HG02885 (cell line): Measurements from ENCODE around the gene SLC16A7.

ENCODE experiments used
- ATAC-seq: cut with Tn5 transposase; IDR thresholded peaks from one replicate; pipeline ENCODE4 v1.9.1; 2021; ENCODE audit warnings: mild to moderate bottlenecking; ENCODE audit not compliant: unreplicated experiment, poor library complexity

The SLC16A7 gene

DNA sequence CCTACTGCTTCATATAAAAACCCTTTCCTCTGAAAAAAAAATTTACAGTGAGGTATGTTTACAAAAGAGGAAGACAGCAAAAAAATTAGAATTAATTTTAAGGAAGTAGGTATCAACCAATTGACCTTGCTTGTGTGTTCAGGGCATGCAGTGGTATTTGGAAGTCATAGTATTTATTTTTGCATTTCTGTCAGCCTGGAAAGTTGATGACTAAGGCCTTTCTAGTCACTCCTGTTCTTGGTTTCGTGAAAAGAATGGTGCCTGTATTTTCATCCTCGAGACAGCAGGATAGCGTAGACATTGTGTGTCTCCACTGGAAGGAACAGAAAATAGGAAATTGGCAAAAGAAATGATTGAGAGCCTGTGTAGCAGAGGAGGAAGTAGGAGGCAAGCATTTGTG is 24.5 kb downstream of the SLC16A7 start:
- ATAC-seq, result peak; percentile 51

DNA sequence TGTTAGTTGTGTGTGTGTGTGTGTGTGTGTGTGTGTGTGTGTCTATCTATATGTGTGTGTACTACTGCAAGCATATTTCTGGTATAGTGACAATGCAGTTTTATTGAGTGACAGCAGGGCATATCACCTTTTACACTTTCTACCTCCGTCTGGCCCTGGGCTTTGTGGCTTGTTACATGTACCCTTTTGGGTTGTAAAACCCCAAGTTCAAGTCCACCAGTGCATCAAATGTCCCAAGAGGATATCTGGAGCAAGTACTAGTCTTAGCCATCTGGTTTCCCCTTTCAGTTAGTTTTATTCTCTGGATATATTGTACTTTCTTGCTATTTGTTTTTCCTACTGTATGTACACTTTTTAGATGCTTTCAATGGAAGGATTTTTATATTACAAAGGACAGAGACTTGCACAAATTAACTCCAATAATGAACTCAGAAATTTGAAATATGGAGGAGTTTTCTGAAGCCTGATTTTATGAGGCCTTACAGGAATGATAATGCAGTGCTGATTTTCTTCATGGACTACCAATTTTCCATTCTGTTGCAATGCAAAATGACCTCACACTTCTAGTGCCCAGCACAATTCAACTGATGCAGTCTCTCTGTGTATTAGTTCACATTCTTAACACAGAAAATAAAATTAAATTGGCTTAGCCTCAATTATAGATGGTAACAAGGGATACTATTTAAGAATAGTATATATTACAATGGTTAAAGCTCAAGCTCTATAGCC is 29.1 kb downstream of the SLC16A7 start:
- ATAC-seq, result no peak

DNA sequence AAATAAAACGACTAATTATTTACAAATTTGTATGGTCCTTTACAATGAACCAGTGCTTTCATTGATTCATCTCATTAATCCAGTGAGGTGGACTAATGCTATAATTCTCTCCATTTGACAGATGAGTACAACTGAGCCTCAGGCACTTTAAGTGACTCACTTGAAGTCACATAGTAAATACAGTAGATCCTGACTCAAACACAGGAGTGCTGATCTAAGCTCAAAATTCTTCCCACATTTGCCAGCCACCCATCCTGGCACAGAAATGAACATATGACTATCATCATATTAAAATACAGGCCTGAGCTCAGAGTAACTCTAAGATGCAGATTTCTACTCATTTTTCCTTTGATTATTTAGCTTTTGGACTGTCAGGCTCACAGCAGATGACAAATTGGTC is 30.6 kb downstream of the SLC16A7 start:
- no peak for ATAC-seq

DNA sequence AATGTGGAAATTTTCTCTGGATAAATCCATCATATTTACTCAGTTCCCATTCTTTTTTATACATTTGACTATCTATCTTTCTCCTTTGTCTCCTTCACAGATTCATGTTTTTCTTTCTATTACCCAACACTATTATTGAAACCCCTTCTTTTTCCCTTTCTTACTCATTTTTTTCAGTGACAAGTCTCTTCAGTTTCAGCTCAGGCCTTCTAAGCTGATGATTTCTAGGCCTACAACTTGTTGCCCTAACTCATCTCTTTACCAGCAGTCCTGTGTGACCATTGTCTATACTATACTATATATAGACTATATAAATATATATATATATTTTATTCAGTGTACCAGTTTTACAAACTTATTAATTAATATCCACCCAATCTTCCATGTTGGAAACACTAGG is 31.8 kb downstream of the SLC16A7 start:
- ATAC-seq, result peak; percentile 59

DNA sequence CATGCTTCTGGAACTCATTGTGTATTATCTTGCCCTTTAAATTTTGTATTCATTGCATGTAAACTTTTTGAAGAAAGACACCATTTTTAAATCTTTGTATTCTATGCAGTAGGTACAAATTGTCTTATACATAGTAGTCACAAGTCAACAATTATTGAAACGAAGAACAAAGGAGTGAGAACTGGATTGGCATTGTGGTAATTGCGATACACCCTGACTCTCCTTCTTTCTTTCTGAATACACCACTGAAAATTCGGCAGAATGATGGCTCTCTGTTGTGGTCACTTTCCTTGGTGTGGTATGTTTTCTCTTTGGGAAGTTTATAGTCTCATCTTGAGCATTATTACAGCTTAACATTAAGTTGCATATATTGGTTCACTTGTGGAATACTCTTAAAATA is 34.1 kb downstream of the SLC16A7 start:
- no peak for ATAC-seq

DNA sequence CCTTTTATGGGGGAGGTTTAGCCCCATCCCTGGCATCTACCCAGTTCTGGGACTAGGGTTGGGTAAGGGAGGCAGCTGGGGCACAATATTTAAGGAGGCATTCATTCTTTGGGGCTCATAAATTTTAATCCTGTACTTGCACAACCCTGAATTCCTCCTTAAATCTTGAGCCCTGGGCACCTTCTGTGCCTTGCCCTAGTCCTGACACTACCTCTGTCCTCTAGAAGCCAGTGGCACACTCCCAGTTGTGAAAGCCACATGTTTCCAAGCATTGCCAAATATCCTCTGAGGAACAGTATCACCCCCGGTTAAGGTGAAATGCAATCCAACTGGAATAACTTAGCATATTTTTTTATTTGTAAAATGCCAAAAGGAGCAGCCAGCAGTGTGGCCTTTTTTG is 36.6 kb downstream of the SLC16A7 start:
- ATAC-seq, result no peak

DNA sequence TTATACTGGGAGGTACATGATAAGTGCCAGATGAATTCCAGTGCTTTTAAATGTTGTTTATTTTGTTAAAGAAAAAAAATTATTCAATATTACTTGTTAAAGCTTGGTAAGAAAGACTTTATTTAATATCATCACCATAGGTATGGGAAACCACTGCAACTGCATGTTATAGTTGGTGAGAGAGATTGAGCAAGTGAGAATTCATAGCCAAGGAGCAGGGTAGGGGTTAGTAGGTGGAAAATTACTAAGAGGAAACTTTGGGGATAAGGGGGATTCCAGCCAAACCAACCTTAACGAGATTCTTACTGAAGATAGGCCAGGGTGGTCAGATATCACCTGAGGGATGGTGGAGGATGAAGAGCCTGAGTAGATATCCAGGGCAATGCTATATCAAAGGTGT is 38.4 kb downstream of the SLC16A7 start:
- ATAC-seq, result no peak

DNA sequence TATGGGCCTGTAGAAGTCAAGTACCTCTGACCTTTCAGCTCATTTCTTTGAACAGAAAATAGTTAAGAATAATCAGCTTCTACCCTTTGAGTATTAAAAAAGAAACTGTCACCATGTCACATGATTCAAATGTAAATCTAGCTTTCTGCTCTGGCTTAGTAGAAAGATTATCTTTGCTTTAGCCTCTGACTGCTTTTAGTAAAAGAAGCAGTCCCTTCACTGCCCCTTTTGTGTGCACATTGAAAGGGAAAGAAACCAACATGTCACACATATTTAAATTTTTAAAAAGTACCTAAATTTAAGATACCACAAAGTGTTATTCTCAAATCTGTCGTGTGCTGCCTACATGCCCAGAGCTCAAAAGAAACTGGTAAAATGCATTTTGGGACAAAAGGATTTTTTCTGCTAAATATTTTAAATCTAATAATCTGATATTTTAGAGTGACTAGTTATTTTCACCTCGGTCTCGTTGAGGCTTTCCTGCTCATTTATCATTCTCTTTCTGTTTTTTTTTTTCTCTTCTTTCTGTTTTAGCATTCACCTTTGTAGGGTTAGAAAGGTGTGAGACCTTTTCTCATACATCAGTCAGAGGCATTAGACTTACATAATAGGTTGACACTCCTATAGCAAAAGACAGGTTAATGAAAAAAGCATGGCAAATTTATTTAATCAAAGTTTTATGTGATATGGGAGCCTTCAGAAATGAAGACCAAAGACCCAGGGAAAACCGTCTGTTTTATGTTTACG is 41.3 kb downstream of the SLC16A7 start:
- peak; percentile 76 for ATAC-seq

DNA sequence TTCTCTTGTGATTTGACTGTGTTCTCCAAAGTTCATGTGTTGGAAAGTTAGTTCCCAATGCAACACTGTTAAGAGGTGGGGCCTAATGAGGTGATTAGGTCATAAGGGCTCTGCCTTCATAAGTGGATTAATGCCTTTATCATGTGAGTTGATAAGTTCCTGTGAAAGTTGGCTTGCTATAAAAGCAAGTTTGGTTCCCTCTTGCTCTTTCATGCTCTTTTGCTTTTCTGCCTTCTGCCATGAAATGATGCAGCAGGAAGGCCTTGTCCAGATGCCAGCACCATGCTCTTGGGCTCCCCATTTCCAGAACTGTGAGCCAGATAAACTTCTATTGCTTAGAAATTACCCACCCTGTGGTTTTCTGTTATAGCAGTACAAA is 41.9 kb downstream of the SLC16A7 start:
- peak; percentile 14 for ATAC-seq

DNA sequence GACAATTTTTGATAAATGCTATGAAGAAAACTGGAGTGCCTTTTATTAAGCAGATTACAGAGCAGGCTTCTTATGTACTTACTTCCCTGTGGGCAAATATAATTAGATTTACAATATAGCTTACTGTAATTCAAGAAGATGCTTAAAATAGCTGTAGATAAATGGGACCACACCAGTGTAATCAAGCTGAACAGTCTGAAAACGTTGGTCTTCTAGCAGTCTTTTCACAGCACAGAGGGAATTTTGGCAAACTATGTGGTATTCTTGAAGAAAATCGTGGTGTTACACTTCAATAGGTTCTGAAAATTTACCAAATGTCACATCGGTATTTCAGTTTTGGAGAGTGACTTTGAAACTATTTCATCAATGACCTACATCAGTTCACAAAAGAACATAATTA is 47.7 kb downstream of the SLC16A7 start:
- no peak for ATAC-seq

DNA sequence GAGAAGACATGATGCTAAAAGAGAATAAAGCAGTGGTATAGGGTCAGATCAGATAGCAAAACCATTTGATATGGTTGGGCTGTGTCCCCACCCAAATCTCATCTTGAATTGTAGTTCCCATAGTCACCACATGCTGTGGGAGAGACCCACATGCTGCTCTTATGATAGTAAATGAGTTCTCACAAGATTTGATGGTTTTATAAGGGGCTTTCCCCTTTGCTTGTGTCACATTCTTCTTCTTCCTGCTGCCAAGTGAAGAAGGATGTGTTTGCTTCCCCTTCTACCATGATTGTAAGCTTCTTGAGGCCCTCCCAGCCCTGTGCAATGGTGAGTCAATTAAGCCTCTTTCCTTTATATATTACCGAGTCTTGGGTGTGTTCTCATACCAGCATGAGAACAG is 49.4 kb downstream of the SLC16A7 start:
- no peak for ATAC-seq

DNA sequence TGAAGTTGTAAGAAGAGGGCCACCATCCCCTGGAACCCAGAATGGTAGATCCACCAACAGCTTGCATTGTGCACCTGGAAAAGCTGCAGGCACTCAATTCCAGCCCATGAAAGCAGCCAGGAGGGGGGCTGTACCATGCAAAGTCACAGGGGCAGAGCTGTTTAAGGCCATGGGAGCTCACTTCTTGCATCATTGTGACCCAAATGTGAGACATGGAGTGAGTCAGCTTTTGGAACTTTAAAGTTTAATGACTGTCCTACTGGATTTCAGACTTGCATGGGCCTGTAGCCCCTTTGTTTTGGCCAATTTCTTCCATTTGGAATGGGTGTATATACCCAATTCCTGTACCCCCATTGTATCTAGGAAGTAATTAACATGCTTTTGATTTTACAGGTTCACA is 50.8 kb downstream of the SLC16A7 start:
- no peak for ATAC-seq

DNA sequence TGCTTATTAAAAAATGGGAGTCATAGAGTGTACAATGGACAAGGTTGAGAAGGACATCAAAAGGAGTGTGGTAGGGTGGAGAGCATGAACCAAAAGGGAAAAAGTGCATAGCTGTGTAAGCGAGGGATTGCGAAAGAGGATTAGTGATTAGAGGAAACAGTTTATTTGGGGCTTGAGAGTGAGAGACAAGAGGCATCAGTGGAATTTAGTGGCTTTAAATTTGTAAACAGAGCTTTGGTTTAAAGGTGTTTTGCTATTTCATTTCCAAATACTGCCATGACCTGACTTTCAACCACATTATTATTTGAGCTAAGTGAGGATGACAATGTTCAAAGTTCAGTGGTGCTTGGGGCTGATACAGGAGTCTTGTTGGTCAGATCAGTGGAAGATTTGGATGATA is 53.4 kb downstream of the SLC16A7 start:
- no peak for ATAC-seq

DNA sequence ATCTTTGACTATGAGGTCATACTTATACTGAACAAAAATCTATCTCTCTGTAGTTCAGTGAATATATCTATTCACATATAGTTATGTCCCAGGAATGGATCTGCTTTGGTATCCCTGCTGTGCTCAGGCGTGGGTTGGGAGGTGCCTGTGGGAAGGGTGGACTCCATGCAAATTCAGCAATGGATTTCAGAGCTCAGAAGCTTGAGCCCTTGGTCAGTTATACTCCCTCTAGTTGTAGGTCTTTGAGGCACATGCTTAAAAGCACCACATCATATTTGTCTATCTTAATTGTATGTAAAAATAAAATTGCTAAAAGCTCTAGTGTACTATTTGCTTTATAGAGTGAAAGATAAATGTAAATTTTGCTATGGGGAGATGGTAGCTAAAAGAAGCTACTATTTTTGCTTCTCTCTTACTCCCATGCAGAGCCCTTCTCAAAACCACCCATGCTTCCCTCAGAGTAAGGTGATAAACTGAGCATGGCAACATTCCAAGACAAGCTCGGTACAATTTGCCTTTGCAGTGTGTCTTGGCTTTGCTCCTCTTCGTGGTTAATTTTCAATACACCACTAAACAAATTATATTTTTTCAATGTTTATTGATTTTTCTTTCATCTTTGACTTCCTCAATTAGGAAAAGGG is 54.9 kb downstream of the SLC16A7 start:
- ATAC-seq, result no peak

DNA sequence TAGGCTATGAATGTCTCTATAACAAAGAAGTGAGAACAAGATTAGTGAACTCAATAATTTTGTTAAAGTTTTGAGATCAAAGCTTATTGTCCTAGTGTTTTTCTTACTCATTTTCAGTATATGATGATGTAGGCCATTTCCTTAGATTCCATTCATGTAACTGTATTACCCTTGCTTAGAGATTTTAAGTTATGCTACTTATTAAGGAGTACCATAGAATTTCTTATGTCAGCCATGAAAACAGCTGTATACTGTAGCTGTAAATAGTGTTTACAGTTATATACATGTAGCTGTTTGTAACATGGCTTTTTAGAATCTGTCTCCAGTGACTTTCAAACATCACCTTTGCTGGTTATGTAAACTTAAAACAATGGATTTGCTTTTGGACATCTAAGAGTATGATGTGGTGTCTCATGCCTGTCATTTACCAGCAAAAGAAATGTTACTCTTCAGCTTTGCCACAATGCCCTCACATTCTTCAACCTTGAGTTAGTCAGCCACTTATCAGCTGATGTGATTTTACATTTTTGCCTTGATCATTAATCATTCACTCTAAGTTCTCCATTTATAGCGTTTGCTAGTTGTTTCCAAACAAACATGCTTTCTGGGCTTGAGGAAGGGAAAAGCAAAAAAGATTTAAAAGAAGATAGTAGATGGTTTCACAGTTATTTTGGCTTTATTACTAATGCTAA is 55.5 kb downstream of the SLC16A7 start:
- ATAC-seq, result no peak

DNA sequence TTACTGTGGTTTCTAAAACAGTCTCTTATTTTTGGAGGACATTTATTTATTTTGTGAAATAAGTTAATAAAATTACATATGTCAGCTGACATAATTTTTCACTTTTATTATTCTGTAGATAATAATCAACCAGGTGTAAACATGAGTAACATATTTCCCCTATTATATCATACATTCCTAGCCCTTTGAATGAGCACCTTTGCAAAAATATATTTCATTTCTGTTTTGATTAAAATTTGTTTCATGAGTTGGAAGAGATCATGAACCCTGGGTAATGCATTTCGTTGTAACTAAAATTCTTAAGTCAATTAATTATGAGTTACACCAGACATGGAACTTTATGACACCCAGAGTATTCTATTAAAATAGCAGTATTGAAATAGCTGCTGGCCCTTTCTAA is 56.3 kb downstream of the SLC16A7 start:
- ATAC-seq, result no peak

DNA sequence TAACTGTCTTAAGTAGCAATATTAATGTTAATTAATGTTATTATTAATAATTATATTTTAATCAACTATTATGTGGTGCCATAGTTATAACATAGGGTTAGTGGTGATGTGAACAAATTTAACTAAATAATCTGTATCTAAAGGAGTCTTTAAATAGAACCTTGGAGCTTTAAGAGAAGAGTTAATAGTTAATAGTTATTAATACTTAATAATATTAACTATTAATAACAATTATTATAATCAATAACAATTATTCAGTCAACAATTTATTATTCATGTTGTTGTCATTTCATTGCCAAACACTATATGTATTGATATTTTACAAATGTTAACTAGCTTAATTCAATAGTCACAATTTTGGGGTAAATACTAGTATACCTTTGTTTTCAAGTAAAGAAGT is 58.2 kb downstream of the SLC16A7 start:
- no peak for ATAC-seq

DNA sequence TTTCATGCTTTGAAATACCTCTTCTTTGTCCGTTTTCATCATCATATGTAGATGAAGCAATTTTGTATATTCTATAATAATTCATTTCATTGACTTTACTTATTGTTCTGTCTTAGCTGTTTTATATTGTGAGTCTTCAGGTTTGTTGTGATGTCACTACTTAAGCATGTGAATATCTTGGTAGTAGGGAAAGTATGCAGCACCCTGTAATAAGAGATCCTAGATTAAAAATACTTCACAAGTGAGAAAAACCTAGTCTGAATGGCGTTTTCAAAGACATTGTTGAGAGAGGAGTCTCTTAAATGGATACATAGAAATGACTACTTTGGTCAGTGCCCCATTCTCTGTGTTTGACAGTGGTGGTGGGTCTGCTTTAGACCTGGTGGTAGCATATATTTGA is 61.4 kb downstream of the SLC16A7 start:
- no peak for ATAC-seq

DNA sequence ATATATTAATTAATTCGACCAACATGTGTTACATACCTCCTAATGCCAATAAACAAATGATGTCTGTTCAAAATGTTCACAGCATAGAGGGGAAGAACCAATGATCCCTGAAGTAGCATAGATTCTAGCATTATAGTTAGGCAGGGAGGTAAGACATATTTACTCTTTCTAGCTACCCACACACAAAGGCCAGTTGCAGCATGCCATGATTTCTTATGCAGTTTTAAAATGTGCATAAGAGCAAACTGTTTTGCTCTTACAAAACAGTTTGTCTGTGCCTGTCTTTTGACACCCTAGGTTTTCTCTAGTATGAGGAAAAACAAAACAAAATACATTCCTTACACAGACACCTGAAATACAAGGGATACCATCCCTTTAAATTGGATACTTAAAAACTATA is 61.9 kb downstream of the SLC16A7 start:
- no peak for ATAC-seq

DNA sequence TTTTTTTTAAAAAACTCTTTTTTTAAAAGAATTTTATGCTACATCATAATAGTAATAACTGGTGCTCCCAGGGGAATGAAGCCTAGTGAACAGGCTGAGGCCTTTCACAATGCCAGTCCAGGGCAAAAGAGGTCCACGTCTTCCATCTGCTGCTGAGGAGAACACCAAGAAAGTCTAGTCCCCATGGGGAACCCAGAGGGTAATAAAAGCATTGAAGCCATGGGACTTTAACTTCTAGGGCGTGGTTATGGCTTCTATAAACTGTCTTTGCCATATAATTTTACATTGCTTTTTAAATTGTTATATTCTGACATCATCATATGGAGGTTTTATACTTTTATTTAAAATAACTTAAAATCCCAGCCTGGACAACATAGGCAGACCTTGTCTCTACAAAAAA is 64.3 kb downstream of the SLC16A7 start:
- no peak for ATAC-seq
